Endothelial cell of umbilical vein (primary cell): ENCODE results near the gene KIAA1191.

Experiments used
- CTCF ChIP-seq, 2 donors: IDR thresholded peaks; 1 replicate in 1 of 2; 2 replicates in 1 of 2; pipeline ENCODE4 v1.5.1; 2011; ENCODE audit warnings: low read length in 2 of 2, mild to moderate bottlenecking in 2 of 2, moderate library complexity in 2 of 2, control low read depth in 1 of 2, inconsistent platforms in 1 of 2, low read depth in 1 of 2; ENCODE audit not compliant: insufficient read depth in 1 of 2; ENCODE audit errors: extremely low read depth in 1 of 2
- JUN ChIP-seq: IDR thresholded peaks from 2 replicates; pipeline ENCODE4 v1.6.1; 2011; ENCODE audit warnings: borderline replicate concordance, low read depth; ENCODE audit not compliant: insufficient read length, insufficient read depth
- MAX ChIP-seq: IDR thresholded peaks from 2 replicates; pipeline ENCODE4 v1.6.1; 2011; ENCODE audit not compliant: insufficient read depth, insufficient read length
- POLR2A ChIP-seq: IDR thresholded peaks from 2 replicates; pipeline ENCODE4 v1.6.1; 2012; ENCODE audit warnings: low read depth, mild to moderate bottlenecking, control low read depth, low read length
- POLR2AphosphoS5 ChIP-seq: IDR thresholded peaks from 2 replicates; pipeline ENCODE4 v1.6.1; 2012; ENCODE audit warnings: low read depth, mild to moderate bottlenecking, control low read depth, low read length, moderate library complexity; ENCODE audit not compliant: insufficient read depth

DNA sequence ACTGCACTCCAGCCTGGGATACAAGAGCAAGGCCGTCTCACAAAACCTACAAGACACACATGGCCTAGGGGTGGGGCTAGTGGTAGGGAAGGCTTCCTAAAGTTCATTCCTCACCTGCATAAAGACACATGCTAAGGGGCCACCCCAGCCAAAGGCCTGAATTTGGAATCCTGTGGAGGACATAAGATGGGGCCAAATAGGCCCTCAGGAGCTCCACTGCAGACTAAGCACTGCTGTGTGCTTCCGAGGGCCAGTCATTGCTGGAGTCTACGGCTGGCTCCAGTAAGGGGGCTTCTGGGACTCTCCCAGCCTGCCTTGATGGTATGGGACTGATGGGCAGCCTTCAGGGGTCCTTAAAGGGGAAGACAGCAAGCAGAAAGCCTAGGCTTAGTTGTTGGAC lies 21.2 kb upstream of the KIAA1191 start:
- TF ChIP-seq CTCF (IDR thresholded peaks at IDR 0.05; ENCODE audit: extremely low read depth in 1 of 2, insufficient read depth in 1 of 2, low read depth in 1 of 2, low read length in 2 of 2) (no peak), MAX (no peak), POLR2A (no peak), POLR2AphosphoS5 (no peak), JUN (no peak)
